ENCODE measurements around the gene ECE2.
"Not testable (repeated sequence)": the region's sequence is repeated elsewhere in the genome, so short reads cannot be mapped to it uniquely, and the experiment has no call there.

The ECE2 gene

GRCh38 chr3:184261270-184261853 lies 14.5 kb upstream of the ECE2 start, which contains the start of gene CAMK2N2:
CAMK2N2 (minus strand) TSS chr3:184261553; CDS start chr3:184261285, 268 bp downstream.
- Histone ChIP-seq H3K36me3 (ENCODE audit: control insufficient read depth, insufficient read depth, low read length) (no peaks in the 10 kb centered on the region), H3K4me3 (ENCODE audit: low read length) (no peak within 1 kb of the TSS), H3K27me3 (ENCODE audit: control insufficient read depth, insufficient read depth, low read length) (peaks cover 43% of the 10 kb centered on the region), H3K9ac (ENCODE audit: low read length) (no peak within 1 kb of the TSS), H3K9me3 (ENCODE audit: control insufficient read depth, low read length) (no peaks in the 10 kb centered on the region), H3K4me1 (ENCODE audit: control insufficient read depth, insufficient read depth, low read length) (peaks cover 16% of the 10 kb centered on the region)

DNA sequence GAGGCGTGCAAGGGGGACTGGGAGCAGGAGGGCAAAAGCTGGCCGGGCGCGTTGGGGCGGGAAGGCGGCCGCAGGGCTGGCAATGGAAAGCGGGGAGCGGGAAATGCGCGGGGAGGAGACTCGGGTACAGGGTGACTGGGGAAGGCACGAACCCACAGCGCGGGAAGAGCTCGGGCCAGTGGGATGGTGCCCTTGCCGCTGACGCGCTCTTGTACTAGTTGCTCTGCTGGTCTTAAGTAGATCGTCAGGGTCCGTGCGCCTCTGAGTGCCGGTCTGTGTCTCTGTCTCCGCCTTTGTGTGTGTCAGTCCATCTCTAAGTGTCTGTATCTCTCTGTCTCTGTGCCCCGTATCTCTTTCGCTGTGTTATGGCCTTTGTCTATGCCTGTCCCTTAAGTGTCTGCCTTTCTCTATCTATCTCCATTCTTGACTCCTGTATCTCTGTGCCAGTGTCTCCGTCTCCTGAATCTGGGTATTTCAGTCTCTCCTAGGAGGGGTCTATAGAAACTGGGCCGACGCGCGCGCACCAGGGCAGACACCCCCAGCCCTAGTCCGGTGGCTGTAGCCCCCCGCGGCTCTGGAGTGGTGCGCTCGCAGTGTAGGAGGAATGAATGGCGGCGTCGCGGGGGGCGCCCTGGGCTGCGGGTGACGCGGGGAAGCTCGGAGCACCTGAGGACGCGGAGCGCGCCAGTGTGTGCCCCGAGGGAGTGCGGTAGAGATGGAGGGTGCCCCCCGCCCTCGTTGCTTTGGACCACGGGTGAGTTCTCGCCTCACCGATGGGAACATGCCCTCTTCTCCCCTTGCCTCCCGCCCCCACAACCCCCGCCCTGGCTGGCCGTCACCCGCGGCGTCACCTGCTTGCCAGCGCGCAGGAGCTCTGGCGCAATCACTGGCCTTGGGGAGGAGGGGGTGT lies 13.7 kb upstream of the ECE2 start:
- H3K27me3 ChIP-seq (ENCODE audit: control insufficient read depth, insufficient read depth, low read length) = peaks cover 43% of the 10 kb centered on the region
- no peaks in the 10 kb centered on the region for H3K36me3 ChIP-seq (ENCODE audit: control insufficient read depth, insufficient read depth, low read length)
- H3K9ac ChIP-seq (ENCODE audit: low read length) = no peak overlapping the region
- no peak overlapping the region for H3K4me3 ChIP-seq (ENCODE audit: low read length)
- peaks cover 16% of the 10 kb centered on the region for H3K4me1 ChIP-seq (ENCODE audit: control insufficient read depth, insufficient read depth, low read length)
- no peaks in the 10 kb centered on the region for H3K9me3 ChIP-seq (ENCODE audit: control insufficient read depth, low read length)

GRCh38 chr3:184262764-184263179 lies 13.1 kb upstream of the ECE2 start:
- no peak overlapping the region for H3K9ac ChIP-seq (ENCODE audit: low read length)
- no peak overlapping the region for H3K4me3 ChIP-seq (ENCODE audit: low read length)
- H3K4me1 ChIP-seq (ENCODE audit: control insufficient read depth, insufficient read depth, low read length) = peaks cover 16% of the 10 kb centered on the region
- peaks cover 43% of the 10 kb centered on the region for H3K27me3 ChIP-seq (ENCODE audit: control insufficient read depth, insufficient read depth, low read length)
- no peaks in the 10 kb centered on the region for H3K36me3 ChIP-seq (ENCODE audit: control insufficient read depth, insufficient read depth, low read length)
- H3K9me3 ChIP-seq (ENCODE audit: control insufficient read depth, low read length) = no peaks in the 10 kb centered on the region

DNA sequence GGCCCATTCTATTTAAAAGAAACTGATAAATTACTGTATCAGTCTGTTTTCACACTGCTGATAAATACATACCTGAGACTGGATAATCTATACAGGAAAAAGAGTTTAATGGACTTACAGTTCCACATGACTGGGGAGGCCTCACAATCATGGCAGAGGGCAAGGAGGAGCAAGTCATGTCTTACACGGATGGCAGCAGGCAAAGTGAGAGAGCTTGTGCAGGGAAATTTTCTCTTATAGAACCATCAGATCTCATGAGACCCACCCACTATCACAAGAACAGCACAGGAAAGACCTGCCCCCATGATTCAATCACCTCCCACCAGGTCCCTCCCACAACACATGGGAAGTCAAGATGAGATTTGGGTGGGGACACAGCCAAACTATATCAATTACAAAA lies 8.6 kb upstream of the ECE2 start:
- H3K4me1 ChIP-seq (ENCODE audit: control insufficient read depth, insufficient read depth, low read length); H3K4me3 ChIP-seq (ENCODE audit: low read length); H3K36me3 ChIP-seq (ENCODE audit: control insufficient read depth, insufficient read depth, low read length); H3K9me3 ChIP-seq (ENCODE audit: control insufficient read depth, low read length); H3K9ac ChIP-seq (ENCODE audit: low read length): not testable (repeated sequence)
- H3K27me3 ChIP-seq (ENCODE audit: control insufficient read depth, insufficient read depth, low read length) = peaks cover 17% of the 10 kb centered on the region

GRCh38 chr3:184272269-184272668 lies 3.6 kb upstream of the ECE2 start:
- H3K4me1 ChIP-seq (ENCODE audit: control insufficient read depth, insufficient read depth, low read length) = no peaks in the 10 kb centered on the region
- no peaks in the 10 kb centered on the region for H3K36me3 ChIP-seq (ENCODE audit: control insufficient read depth, insufficient read depth, low read length)
- peaks cover 25% of the 10 kb centered on the region for H3K27me3 ChIP-seq (ENCODE audit: control insufficient read depth, insufficient read depth, low read length)
- no peak overlapping the region for H3K4me3 ChIP-seq (ENCODE audit: low read length)
- H3K9ac ChIP-seq (ENCODE audit: low read length) = no peak overlapping the region
- H3K9me3 ChIP-seq (ENCODE audit: control insufficient read depth, low read length) = no peaks in the 10 kb centered on the region

DNA sequence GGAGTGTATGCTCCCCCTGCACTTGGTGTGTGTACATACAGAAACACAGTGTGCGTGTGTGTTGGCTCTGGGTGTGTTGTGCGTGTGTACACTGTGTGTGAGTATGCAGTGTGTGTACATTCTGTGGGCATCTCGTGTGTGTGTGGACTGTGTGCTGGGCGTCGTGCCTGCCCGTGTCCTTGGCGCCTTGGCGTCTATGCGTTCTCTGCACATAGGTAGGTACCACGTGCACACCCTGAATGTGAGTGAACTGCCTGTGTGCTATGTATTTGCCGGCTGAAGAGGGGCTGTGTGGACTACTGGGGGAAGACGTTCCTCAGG lies 481 bp upstream of the ECE2 start:
- Histone ChIP-seq H3K4me1 (ENCODE audit: control insufficient read depth, insufficient read depth, low read length) (no peaks in the 10 kb centered on the region), H3K9me3 (ENCODE audit: control insufficient read depth, low read length) (no peaks in the 10 kb centered on the region), H3K4me3 (ENCODE audit: low read length) (no peak overlapping the region), H3K27me3 (ENCODE audit: control insufficient read depth, insufficient read depth, low read length) (peaks cover 31% of the 10 kb centered on the region), H3K36me3 (ENCODE audit: control insufficient read depth, insufficient read depth, low read length) (no peaks in the 10 kb centered on the region), H3K9ac (ENCODE audit: low read length) (no peak overlapping the region)

DNA sequence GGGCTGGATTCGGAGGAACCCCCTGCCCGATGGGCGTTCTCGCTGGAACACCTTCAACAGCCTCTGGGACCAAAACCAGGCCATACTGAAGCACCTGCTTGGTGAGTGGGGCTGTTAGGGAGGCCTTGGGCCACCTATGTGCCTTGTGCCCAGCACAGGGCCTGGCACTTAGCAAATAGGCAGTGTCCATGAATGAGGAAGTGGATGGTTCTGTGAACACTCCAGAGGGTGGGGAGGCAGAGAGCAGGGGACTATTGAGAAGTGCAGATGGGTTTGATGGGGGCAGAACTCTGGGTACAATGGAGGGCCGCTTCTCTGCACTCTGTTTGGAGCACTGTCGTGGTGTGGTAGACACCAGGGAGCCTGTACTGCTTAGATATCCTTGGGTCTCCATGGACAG lies 1.5 kb downstream of the ECE2 start:
- Histone ChIP-seq H3K4me3 (ENCODE audit: low read length) (no peak overlapping the region), H3K4me1 (ENCODE audit: control insufficient read depth, insufficient read depth, low read length) (no peaks in the 10 kb centered on the region), H3K9ac (ENCODE audit: low read length) (no peak overlapping the region), H3K9me3 (ENCODE audit: control insufficient read depth, low read length) (no peaks in the 10 kb centered on the region), H3K36me3 (ENCODE audit: control insufficient read depth, insufficient read depth, low read length) (no peaks in the 10 kb centered on the region), H3K27me3 (ENCODE audit: control insufficient read depth, insufficient read depth, low read length) (peaks cover 31% of the 10 kb centered on the region)

DNA sequence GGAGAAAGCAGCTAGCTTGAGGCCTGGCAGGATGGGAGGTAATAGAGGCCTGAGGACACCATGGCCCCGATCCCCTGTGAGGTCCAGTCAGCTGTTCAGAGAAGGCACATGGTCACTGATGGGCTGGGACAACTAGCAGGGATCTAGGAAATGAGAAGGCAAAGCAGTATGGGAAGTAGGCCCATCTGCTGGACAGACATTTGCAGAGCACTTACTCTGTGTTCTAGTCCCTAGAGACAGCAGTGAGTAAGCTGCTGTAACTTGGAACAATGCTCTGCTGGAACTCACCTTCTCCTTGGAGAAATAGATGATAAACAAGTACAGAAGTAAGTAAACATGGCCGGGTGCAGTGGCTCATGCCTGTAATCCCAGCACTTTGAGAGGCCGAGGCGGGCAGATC lies 7.1 kb downstream of the ECE2 start:
- Histone ChIP-seq H3K9me3 (ENCODE audit: control insufficient read depth, low read length) (no peaks in the 10 kb centered on the region), H3K4me3 (ENCODE audit: low read length) (no peak overlapping the region), H3K4me1 (ENCODE audit: control insufficient read depth, insufficient read depth, low read length) (no peaks in the 10 kb centered on the region), H3K27me3 (ENCODE audit: control insufficient read depth, insufficient read depth, low read length) (no peaks in the 10 kb centered on the region), H3K9ac (ENCODE audit: low read length) (no peak overlapping the region), H3K36me3 (ENCODE audit: control insufficient read depth, insufficient read depth, low read length) (no peaks in the 10 kb centered on the region)

- Histone ChIP-seq H3K27me3 (ENCODE audit: control insufficient read depth, insufficient read depth, low read length) (no peaks in the 10 kb centered on the region), H3K9me3 (ENCODE audit: control insufficient read depth, low read length) (no peaks in the 10 kb centered on the region), H3K9ac (ENCODE audit: low read length) (no peak overlapping the region), H3K4me3 (ENCODE audit: low read length) (no peak overlapping the region), H3K4me1 (ENCODE audit: control insufficient read depth, insufficient read depth, low read length) (no peaks in the 10 kb centered on the region), H3K36me3 (ENCODE audit: control insufficient read depth, insufficient read depth, low read length) (no peaks in the 10 kb centered on the region)
Observed at GRCh38 chr3:184283681-184284080, 7.9 kb downstream of the ECE2 start.

DNA sequence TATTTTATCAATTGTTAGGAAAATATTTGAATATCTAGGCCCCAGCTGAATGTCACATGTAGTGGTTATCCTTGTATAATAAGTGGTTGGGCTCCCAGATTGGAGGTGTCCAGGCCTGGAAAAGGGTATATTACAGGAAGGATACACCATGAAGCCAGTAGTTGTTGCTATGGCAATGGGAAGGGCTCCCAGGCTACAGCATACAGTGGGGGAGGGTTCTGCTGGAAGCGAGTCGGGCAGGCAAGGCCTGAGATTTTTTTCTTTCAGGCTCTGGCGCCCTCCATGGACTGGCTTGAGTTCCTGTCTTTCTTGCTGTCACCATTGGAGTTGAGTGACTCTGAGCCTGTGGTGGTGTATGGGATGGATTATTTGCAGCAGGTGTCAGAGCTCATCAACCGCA lies 8.9 kb downstream of the ECE2 start:
- Histone ChIP-seq H3K9me3 (ENCODE audit: control insufficient read depth, low read length) (no peaks in the 10 kb centered on the region), H3K4me3 (ENCODE audit: low read length) (no peak overlapping the region), H3K9ac (ENCODE audit: low read length) (no peak overlapping the region), H3K4me1 (ENCODE audit: control insufficient read depth, insufficient read depth, low read length) (no peaks in the 10 kb centered on the region), H3K27me3 (ENCODE audit: control insufficient read depth, insufficient read depth, low read length) (no peaks in the 10 kb centered on the region), H3K36me3 (ENCODE audit: control insufficient read depth, insufficient read depth, low read length) (no peaks in the 10 kb centered on the region)

GRCh38 chr3:184289426-184289938 lies 13.7 kb downstream of the ECE2 start:
- peaks cover 6% of the 10 kb centered on the region for H3K27me3 ChIP-seq (ENCODE audit: control insufficient read depth, insufficient read depth, low read length)
- H3K9ac ChIP-seq (ENCODE audit: low read length) = no peak overlapping the region
- no peaks in the 10 kb centered on the region for H3K36me3 ChIP-seq (ENCODE audit: control insufficient read depth, insufficient read depth, low read length)
- H3K4me1 ChIP-seq (ENCODE audit: control insufficient read depth, insufficient read depth, low read length) = no peaks in the 10 kb centered on the region
- H3K4me3 ChIP-seq (ENCODE audit: low read length) = no peak overlapping the region
- no peaks in the 10 kb centered on the region for H3K9me3 ChIP-seq (ENCODE audit: control insufficient read depth, low read length)

DNA sequence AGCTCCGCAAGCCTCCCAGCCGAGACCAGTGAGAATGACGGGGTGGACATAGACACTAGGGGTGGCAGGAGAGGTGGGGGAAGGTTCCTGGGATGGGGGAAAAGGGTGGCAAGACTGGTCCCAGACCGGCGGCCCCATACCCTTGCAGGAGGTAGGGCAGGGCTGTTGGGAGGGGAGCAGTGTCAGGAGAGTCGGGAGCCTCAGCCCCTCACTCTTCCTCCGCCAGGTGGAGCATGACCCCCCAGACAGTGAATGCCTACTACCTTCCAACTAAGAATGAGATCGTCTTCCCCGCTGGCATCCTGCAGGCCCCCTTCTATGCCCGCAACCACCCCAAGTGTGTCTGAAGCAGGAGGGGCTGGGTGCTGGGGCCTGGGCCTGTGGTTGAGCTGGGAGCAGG lies 14.5 kb downstream of the ECE2 start:
- no peaks in the 10 kb centered on the region for H3K4me1 ChIP-seq (ENCODE audit: control insufficient read depth, insufficient read depth, low read length)
- peaks cover 6% of the 10 kb centered on the region for H3K27me3 ChIP-seq (ENCODE audit: control insufficient read depth, insufficient read depth, low read length)
- H3K9ac ChIP-seq (ENCODE audit: low read length) = no peak overlapping the region
- H3K4me3 ChIP-seq (ENCODE audit: low read length) = no peak overlapping the region
- H3K9me3 ChIP-seq (ENCODE audit: control insufficient read depth, low read length) = no peaks in the 10 kb centered on the region
- H3K36me3 ChIP-seq (ENCODE audit: control insufficient read depth, insufficient read depth, low read length) = no peaks in the 10 kb centered on the region

Measured in mucosa of stomach (tissue), 1 donor.